Activated T-helper 1 cell treated with Interleukin-2 at 50 U/mL for 16 hours (primary cell): ENCODE data around the gene DAP.
A peak's percentile ranks its signal among the peaks of the same experiment; 100 is the strongest.
"Not testable (repeated sequence)": the region's sequence is repeated elsewhere in the genome, so short reads cannot be mapped to it uniquely, and the experiment has no call there.

Experiments used
- DNase-seq: peaks from one replicate; pipeline ENCODE4 v3.0.0-alpha.2; 2020; ENCODE audit warnings: low read depth

Gene DAP, protein sequence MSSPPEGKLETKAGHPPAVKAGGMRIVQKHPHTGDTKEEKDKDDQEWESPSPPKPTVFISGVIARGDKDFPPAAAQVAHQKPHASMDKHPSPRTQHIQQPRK

DNA sequence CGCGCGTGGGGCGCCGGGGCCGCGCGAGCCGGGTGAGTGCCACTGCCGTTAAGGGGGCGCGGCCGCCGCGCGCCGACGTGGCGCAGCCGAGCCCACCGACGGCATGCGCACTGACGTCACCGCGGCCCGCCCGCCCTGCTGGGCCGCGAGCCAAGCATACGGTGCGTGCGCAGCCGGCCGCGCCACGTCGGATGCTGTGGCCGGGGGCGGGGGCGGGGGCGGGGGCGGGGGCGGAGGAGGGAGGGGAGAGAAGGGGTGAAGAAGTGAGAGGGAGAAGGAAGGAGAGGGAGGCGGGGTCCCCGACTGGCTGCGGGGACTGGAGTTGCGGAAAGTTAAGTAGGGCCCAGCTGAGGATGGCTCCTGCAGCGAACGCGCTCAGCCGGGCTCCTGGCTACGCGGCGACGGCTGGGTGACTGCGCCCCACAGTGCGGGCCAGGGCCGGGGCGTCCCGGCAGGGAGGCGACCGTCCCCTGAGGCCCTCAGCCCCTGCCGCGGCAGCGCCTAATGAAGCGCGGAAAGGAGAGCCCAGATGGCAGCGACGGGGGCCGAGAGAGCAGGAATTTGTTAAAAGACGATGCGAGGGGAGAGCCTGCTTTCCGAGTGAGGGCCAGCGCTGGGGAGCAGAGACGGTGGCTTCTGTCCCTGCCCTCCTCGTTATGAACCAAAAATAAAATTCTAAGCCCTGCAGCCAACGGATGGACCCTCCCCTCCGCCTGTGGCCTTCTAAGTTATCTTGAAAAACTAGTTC lies at the start of gene DAP:
TSS of gene DAP (minus strand) at position 50 of the 748 bp plus-strand sequence. CDS start 166 bp downstream, outside the sequence.
- peak; percentile 89 for DNase-seq

DNA sequence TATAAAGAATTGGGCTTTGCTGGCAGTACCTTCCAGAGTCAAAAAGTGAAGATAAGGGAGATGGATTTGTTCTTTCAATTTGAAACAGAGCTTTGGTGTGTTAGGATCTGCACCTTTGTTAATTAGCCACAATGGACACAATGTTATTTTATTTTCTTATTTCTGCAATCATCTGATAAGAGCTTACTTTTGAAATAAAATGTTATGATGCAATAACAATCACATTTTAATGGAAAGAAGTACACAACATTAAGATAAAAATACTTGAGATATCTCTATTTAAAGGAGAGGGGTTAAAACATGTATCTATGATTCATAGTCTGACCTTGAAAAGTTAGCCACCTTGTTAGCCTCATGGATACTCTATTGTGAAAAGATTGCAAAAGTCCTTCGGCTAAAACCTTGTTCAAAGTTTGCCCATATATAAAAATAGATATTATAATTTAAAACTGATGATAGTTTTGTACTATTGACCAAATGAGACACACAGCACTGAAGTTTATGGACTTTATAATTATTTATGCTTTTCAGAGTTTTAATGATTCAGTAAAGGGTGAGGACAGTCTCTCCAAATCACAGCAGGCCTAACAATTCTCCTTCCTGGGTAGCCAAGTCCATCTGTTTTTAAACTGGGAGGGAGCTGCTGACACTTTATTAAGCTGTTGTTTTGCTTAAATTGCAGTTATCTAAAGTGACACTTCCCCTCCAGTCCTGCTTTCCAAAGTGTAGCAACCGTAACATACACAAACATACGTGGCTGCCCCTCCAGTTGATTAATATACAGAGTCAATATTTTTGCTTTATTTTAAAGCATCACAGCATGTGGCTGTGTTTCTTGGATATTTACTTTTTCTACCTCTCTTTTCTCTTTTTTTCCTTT lies 47.6 kb upstream of the DAP start:
- no peak for DNase-seq

DNA sequence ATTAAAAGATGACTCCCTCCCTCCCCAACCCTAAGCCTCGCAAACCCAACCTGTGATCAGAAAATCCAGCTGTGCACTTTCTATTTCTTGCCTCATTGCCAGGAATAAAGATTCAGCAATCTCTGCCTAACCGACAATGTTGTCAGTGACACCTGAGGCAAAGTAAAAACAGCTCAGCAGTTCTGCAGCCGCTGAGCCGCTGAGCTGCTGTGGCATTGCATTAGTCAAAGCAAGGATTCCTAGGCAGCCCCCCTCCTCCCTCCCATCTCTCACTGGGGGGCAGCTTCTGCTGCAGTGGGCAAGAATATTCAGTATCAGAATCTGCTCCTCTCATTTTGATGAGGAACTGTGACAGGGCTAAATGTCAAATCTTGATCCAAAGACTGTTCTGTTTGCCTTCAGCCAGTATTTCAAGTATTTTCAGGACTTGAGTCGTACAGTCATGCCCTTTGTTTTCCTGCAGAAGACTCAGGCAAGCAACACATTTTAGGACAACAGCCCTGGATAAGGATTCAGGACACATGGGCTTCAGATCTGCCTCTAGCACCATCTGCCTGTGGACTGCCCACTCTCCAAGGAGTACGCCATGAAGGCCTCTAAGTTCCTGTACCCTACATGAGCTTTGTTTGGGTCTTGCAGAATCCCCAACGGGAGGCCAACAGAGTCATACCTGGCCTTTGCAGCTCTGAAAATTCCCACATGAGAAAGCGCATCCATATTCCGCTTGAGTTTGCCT lies 41.1 kb upstream of the DAP start:
- DNase-seq: no peak

DNA sequence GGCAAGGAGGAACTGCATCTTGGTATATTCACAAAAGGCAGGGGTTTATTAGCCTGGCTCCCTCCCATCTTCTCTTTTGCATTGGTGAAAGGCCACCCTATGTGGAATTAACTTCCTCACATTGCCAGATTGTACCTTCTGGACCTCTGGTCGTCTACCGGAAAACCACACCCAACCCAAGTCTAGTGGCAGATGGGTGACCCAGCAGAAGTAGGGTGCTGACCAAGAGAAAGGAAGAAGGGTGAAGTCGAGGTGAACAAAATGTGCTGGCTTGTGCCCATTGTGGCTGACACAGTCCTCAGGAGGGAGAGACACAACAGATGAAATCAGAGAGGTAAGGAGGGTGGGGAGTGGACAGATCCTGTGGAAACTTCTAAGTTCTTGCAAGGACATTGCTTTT lies 39.8 kb upstream of the DAP start:
- DNase-seq: no peak

DNA sequence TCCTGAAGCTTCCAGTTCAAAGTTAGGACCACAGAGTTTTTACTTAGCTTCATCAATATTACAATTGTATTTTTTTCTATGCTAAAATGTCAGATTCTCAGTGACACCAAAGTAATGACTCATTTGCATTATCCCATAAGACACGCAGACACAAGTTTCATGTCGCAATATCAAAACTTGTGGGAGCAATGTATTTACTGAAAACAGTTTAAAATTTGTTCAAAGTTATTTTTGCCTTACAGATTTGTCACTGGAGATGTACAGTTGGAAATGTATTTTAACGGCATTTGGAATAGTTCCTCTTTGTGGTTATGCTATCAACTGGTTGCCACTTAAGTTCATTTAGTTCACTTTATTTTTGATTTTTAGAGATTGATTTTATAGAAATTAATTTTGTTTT lies 36.2 kb upstream of the DAP start:
- no peak for DNase-seq

DNA sequence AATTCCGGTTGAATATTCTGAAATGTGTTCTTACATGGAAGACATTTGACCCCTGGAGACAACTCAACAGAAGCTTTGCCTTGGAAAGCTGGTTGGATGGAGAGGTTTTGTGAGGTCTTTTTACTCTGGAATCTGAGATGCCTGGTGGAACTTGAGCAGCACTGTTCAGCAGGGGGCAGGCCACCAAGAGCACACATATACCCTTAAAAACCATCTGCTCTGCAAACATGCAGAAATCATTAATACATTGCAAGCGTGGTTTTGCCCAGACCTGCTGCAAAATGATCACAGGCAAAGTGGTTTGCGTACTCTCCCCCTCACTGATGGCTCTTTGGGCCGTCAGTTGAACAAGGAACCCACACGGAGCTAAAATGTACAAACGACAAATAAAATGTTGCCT lies 32.8 kb upstream of the DAP start:
- DNase-seq: no peak

DNA sequence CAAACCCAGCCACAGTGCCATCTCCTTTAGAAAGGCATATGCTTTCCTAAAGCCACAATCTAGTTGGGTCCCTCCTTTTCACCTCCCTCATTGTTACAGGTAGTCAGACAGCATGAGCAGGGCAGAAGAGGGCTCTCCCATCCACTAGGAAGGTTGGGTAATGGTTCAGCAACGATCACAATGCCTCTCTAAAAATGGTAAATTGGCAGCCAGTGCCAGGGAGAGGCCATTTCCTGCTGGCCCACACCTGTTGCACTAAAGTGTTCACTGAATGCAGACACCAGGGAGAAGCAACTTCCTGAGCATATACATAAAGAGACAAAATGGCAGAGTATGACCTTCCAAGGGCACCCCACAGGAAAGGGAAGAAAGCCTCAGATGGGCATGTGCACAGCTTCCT lies 31.3 kb upstream of the DAP start:
- no peak for DNase-seq

DNA sequence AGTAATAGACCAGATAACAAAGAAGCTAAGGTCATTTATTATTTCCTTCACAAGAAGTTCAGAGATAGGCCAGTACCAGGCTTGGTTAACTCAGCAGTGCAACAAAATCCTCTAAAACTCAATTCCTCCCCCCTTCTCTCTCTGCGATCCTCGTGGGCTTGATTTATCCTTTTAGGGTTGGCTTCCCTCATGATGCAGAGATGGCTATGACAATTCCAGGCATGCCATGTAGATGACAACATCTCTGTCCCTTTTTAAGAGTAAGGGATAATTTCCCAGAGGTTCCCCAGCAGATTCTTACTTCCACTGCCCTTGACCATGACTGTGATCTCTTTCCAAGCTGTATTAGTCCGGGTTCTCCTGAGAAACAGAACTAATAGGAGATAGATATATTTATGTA lies 28.7 kb upstream of the DAP start:
- no peak for DNase-seq

DNA sequence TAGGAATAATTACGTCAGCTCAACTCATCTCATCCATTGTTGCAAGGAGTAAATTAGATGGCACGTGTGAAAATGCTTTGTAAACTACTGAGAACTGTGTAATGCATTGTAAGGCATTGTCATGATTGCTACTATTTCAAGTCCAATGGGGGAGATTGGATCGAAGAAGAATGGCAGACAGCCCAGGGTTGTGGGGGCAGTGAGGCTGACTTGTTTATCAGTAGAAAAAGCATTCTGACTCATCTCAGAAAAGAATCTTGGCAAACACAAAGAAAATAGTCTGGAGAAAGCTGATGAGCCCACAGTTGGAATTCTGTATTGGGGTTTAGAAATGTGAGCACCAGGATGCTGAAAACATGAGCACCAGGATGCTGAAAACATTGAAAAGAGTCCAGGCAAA lies 28.0 kb upstream of the DAP start:
- DNase-seq: no peak

DNA sequence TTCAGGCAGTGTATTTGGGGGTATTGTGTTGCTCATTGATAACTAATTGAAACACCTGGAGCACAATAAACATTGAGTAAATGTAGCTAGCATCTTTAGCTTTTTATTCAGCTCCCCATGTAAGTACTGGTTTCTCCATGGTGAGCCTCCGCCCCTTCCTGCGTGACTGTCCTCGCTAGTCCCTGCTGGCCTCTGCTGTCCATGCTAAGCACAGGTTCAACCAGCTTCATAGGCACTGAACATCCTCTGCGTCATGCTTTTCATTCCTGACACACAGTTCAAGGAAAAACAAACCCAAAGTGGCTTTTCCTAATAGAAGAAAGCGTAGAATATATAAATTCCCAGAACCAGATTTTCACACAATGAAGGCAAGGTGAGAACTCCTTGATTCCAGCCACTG lies 27.3 kb upstream of the DAP start:
- no peak for DNase-seq

DNA sequence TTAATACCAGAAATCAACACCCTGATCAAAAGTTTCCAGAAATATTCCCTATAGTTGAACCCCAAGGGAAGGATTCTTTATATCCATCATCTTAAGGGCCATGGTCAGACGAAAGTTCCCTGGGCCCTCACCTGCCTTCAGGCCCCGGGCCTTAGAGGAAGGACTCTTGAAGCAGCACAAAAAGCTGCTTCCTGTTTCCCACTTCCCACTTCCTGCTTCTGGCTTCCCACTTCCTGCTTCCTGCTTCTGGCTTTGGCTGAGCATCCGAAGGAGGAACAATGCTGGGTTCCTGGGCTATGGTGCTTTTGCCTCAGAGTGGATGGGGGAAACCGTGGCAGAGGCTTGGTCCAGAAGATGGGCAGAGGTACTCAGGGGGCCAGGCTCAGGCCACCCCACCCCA lies 25.8 kb upstream of the DAP start:
- DNase-seq: no peak

DNA sequence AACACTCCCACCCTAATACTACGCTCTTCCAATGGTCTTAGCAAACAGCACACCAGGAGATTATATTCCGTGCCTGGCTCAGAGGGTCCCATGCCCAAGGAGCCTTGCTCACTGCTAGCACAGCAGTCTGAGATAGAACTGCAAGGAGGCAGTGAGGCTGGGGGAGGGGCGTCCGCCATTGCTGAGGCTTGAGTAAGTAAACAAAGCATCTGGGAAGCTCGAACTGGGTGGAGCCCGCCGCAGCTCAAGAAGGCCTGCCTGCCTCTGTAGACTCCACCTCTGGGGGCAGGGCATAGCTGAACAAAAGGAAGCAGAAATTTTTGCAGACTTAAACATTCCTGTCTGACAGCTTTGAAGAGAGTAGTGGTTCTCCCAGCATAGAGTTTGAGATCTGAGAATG lies 19.2 kb upstream of the DAP start:
- not testable (repeated sequence) for DNase-seq

DNA sequence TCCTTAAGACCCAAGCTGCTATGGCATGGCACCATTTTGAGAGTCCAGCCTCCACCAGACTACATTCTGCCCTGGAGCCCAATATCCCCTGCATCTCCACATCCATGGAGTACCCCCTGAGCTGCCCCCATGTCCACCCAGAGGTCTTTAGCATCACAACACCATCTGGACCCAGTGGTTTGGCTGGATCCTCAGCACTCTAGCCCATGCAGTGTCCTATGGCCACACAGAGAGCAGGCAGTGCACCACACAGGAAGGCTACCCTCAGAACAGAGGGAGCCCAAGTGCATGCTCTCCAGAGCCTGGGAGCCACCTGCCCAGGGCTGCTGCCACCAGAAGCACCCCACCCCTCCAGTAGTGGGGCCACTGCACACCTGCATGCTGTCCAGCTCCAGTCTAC lies 18.6 kb upstream of the DAP start:
- DNase-seq: no peak

DNA sequence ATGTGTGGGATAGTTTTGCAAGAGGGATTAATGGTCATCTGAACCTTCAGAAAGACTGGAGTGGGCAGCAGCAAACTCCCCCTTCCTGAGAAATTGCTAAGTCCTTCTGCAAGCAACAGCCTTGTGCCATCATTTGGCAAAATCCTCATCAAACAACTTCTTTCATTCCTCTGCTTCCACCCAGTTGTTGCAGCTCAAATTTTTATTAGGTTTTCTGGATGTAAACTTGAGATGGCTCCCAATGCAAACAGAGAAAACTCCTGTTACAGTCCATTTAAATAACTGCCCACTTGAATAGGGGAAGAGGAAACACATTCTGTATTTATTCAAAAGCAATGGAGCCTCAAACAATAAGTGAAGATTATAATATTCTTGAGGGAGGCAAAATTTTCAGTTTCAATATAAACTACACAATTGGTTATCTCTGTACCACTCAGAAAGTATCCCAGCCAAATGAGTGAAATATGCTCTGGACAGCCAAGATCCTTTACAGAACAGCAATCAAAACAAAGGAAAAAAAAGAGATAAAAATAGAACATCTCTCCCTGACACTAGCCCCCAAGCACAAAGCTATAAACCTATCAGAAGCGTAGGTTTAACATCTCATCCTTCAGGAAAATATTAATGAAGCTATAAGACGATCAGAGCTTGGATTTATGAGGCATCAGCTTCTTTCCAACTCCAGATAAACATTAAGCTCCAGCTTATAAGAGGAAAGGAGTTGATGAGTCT lies 17.3 kb upstream of the DAP start:
- no peak for DNase-seq

DNA sequence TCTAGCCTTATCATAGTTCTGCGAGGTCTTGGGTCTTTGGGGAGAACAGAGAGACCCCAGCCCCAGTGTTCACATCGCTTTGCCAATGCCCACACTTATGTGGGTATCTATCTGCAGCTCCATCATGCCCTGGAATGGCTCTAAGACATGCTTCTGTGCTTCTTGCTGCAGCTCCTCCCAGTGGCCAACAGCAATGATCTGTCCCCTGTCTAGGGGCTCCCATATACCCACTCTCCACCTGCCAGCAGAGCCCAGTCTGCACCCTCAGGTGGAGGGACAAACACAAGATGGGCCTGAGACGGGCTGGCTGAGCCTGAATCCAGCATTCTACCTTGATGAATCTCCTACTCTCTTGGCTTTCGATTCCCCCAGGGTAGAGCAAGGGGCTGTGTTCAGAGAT lies 14.6 kb upstream of the DAP start:
- DNase-seq: no peak

DNA sequence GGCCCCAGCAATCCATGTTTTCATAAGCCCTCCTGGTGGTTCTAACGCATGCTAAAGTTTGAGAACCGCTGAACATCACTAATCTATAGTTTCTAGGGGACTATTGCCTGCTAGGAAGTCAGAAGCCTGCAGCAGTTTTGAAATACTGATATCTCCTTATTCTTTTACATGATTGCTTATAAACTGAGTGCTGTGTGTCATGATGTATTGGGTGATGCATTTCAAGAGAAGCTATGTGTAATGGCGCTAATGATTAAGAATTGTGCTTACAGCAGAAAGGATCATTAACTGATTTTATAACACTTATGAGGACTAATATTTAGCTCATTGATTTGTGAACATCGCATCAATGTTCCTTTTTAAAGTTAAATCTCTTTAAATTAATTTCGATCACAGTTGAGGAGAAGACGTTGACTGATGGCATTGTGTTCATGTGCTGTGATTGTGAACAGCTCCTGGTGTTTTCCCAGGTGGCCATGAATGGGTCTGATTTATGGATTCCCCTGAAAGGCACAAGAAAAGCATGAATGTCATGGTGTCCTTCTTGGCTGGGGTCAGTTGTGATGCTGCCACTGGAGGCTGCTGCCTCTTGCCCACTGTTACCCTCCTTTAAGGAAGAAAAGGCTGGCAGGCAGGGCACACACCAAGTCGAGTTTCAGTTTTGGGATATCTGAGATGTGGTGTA lies 12.0 kb upstream of the DAP start:
- no peak for DNase-seq

DNA sequence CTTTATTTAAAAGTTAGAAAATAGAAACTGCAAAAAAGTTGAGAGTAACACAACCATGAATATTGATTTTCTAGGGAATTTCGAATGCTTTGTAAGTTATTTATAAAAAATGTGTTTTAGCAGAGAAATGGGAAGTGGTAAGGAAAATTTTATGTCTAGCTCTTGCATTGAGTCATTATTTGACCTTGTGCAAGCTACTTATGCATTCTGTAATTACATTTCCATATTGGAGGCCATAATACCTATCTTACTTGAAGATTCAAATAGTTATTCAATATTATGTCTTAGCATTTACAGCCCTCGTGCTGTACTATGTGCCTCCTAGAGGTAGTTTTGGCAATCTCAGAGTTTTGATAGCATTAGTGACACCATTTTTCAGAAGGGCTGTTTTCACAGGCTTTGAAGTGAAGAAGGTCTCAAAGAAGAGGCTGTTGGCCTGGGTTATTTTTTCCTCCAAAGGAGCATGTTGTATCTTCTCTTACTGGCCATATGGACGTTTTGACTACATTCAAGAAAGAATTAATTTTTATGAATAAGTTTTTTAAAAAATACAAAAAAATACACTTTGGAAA lies 7.4 kb upstream of the DAP start:
- no peak for DNase-seq

DNA sequence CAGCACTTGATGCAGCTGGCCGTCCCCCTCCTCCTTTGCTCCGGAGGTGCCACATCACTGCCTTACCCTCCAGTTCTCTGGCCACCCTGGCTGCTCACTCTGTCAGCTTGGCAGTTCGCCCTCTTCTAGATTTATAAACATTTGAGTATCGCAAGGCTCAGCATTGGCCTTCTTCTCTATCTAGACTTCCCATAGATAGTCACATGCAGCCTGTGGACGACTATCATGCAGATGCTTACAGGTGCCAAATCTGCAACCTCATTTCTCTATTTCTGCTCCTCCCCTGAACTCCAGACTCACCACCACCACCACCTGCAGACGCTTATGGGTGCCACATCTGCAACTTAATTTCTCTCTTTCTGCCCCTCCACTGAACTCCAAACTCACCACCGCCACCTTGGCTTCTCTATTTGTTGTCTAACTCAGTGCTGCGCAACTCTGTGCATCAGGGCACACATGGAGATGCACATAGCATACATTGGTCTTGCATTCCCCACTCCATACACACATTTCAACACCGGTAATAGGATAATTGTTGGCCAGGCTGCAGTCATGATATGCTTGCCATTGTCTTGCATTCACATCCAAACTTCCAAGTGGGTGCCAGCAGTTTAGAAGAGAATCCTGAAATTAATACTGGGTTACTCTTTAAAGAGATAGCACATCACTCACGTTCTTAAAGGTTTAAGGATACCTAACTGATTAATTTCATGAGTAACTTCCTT lies 1.9 kb upstream of the DAP start:
- DNase-seq: no peak

DNA sequence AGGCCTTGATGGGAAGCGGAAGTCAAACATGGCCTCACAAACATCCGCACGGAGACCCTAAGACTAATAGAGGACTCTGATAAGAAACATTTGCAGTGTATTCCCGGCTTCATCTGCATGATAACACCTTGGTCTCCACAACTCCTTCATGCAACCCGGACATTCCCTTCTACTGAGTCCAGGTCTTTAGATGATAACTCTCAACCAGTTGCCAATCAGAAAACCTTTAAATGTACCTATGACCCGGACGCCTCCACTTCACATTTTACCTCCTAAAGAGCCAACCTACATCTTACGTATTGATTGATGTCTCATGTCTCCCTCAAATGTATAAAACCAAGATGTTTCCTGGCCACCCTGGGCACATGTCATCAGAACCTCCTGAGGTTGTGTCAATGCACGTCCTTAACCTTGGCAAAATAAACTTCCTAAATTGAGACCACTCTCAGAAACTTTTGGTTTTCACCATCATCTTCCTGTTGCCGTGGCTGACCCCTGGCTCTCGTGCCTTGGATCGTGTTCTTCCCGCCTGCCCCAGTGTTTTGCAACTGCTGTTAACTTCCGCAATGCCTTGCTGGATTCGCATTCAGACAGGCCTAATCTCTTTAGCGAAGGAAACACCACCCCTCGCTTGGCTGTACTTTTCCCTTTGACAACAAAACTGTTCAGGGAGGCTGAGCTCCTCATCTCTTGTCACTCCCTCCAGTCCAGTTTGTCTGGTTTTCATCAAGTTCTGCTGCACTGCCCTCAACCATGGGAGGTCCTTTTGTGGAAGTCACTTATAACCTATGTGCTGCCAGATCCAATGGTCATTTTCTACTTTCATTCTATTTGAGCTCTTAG lies 1.1 kb upstream of the DAP start:
- DNase-seq: no peak

DNA sequence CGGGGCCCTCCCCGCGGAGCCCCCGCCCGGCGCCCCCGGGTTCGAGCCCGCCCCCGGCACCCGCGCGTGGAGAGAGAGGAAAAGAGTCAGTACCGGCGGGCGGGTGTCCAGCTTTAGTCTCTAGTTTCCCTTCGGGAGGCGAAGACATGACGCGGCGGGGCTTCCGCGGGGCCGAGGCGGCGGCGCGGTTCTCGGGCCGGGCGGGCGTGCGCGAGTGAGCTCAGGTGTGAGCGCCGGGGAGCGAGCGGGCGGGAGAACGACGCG lies 181 bp downstream of the DAP start:
- DNase-seq: no peak
